ENCODE data around the gene FMNL2. TPM values are rescaled to one million over a fixed set of nuclear protein-coding genes. Genes with fewer than 3 reads are reported as not detected.

The FMNL2 gene
- polyA plus RNA-seq, 4 donors = 7.0 to 23.3 (median 8.7) TPM

- FAIRE-seq = no peak
Measured at GRCh38 chr2:152413228-152414030, 78.5 kb downstream of the FMNL2 start.

GRCh38 chr2:152415231-152415642 lies 80.3 kb downstream of the FMNL2 start:
- Histone ChIP-seq H3K27ac (ENCODE audit: low read depth in 1 of 3, low read length in 2 of 3) (no peak overlapping the region), H3K4me1 (ENCODE audit: control insufficient read depth in 3 of 3, insufficient read depth in 2 of 3, low read depth in 1 of 3, low read length in 2 of 3) (peaks cover 0 to 3% (median 0%) of the 10 kb centered on the region in 3 donors), H3K4me3 (ENCODE audit: low read depth in 1 of 3, low read length in 3 of 3) (no peak overlapping the region), H3K9me3 (ENCODE audit: control insufficient read depth in 2 of 2, insufficient read depth in 1 of 2, low read depth in 1 of 2, low read length in 1 of 2) (no peaks in the 10 kb centered on the region), H3K27me3 (ENCODE audit: control insufficient read depth in 3 of 3, insufficient read depth in 3 of 3, low read length in 3 of 3) (no peaks in the 10 kb centered on the region), H3K36me3 (ENCODE audit: control insufficient read depth in 3 of 3, insufficient read depth in 2 of 3, low read depth in 1 of 3, low read length in 3 of 3) (no peaks in the 10 kb centered on the region)
- no peak for FAIRE-seq
- WGBS, 3 donors = 10 to 52% (median 15%) methylated on average over 3 of the region's 3 CpGs
- peak; percentile 19 to 26 for DNase-seq

More at GRCh38 chr2:152413228-152414030, 78.5 kb downstream of the FMNL2 start:
- Histone ChIP-seq H3K27ac (ENCODE audit: low read depth in 1 of 3, low read length in 2 of 3) (no peak overlapping the region), H3K36me3 (ENCODE audit: control insufficient read depth in 3 of 3, insufficient read depth in 2 of 3, low read depth in 1 of 3, low read length in 3 of 3) (no peaks in the 10 kb centered on the region), H3K27me3 (ENCODE audit: control insufficient read depth in 3 of 3, insufficient read depth in 3 of 3, low read length in 3 of 3) (no peaks in the 10 kb centered on the region), H3K9me3 (ENCODE audit: control insufficient read depth in 2 of 2, insufficient read depth in 1 of 2, low read depth in 1 of 2, low read length in 1 of 2) (no peaks in the 10 kb centered on the region), H3K4me1 (ENCODE audit: control insufficient read depth in 3 of 3, insufficient read depth in 2 of 3, low read depth in 1 of 3, low read length in 2 of 3) (peaks cover 0 to 3% (median 0%) of the 10 kb centered on the region in 3 donors), H3K4me3 (ENCODE audit: low read depth in 1 of 3, low read length in 3 of 3) (no peak overlapping the region)
- DNase-seq = no peak
- WGBS, 3 donors = 81 to 94% (median 85%) methylated on average over 3 of the region's 3 CpGs

- WGBS, 3 donors = 78 to 84% (median 80%) methylated on average over 3 of the region's 3 CpGs
- no peak for FAIRE-seq
- no peaks in the 10 kb centered on the region for H3K9me3 ChIP-seq (ENCODE audit: control insufficient read depth in 2 of 2, insufficient read depth in 1 of 2, low read depth in 1 of 2, low read length in 1 of 2)
- no peak overlapping the region for H3K4me3 ChIP-seq (ENCODE audit: low read depth in 1 of 3, low read length in 3 of 3)
- no peak overlapping the region for H3K27ac ChIP-seq (ENCODE audit: low read depth in 1 of 3, low read length in 2 of 3)
- no peaks in the 10 kb centered on the region for H3K27me3 ChIP-seq (ENCODE audit: control insufficient read depth in 3 of 3, insufficient read depth in 3 of 3, low read length in 3 of 3)
- H3K4me1 ChIP-seq (ENCODE audit: control insufficient read depth in 3 of 3, insufficient read depth in 2 of 3, low read depth in 1 of 3, low read length in 2 of 3) = peaks cover 0 to 3% (median 0%) of the 10 kb centered on the region in 3 donors
- no peak for DNase-seq
- H3K36me3 ChIP-seq (ENCODE audit: control insufficient read depth in 3 of 3, insufficient read depth in 2 of 3, low read depth in 1 of 3, low read length in 3 of 3) = no peaks in the 10 kb centered on the region
Measured at GRCh38 chr2:152415796-152416195, 80.8 kb downstream of the FMNL2 start.

DNA sequence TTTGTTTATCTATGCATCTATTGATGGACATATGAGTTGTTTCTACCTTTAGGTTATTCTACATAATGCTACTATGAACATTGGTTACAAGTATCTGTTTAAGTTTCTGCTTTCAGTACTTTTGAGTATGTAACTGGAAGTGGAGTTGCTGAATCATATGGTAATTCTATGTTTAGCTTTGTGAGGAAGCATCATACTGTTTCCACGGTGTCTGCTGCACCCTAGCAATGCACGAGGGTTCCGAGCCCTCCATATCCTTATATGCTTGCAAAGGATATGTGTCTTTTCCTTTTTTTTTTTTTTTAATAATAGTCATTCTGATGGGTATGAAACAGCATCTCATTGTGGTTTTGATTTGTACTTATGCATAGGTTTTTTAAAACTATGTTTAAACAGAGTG lies 83.7 kb downstream of the FMNL2 start:
- no peak for DNase-seq
- Histone ChIP-seq H3K27me3 (ENCODE audit: control insufficient read depth in 3 of 3, insufficient read depth in 3 of 3, low read length in 3 of 3) (no peaks in the 10 kb centered on the region), H3K36me3 (ENCODE audit: control insufficient read depth in 3 of 3, insufficient read depth in 2 of 3, low read depth in 1 of 3, low read length in 3 of 3) (no peaks in the 10 kb centered on the region), H3K9me3 (ENCODE audit: control insufficient read depth in 2 of 2, insufficient read depth in 1 of 2, low read depth in 1 of 2, low read length in 1 of 2) (no peaks in the 10 kb centered on the region), H3K4me1 (ENCODE audit: control insufficient read depth in 3 of 3, insufficient read depth in 2 of 3, low read depth in 1 of 3, low read length in 2 of 3) (peaks cover 2 to 13% (median 11%) of the 10 kb centered on the region in 3 donors), H3K27ac (ENCODE audit: low read depth in 1 of 3, low read length in 2 of 3) (no peak overlapping the region), H3K4me3 (ENCODE audit: low read depth in 1 of 3, low read length in 3 of 3) (no peak overlapping the region)
- WGBS, 3 donors = 58 to 88% (median 74%) methylated on average over 3 of the region's 3 CpGs
- no peak for FAIRE-seq

- H3K27me3 ChIP-seq (ENCODE audit: control insufficient read depth in 3 of 3, insufficient read depth in 3 of 3, low read length in 3 of 3) = no peaks in the 10 kb centered on the region
- WGBS, 3 donors = 74 to 84% (median 74%) methylated on average over 2 of the region's 2 CpGs
- FAIRE-seq (no peak), DNase-seq (no peak)
- H3K27ac ChIP-seq (ENCODE audit: low read depth in 1 of 3, low read length in 2 of 3) = no peak overlapping the region
- no peak overlapping the region for H3K4me3 ChIP-seq (ENCODE audit: low read depth in 1 of 3, low read length in 3 of 3)
- H3K9me3 ChIP-seq (ENCODE audit: control insufficient read depth in 2 of 2, insufficient read depth in 1 of 2, low read depth in 1 of 2, low read length in 1 of 2) = no peaks in the 10 kb centered on the region
- H3K36me3 ChIP-seq (ENCODE audit: control insufficient read depth in 3 of 3, insufficient read depth in 2 of 3, low read depth in 1 of 3, low read length in 3 of 3) = no peaks in the 10 kb centered on the region
- H3K4me1 ChIP-seq (ENCODE audit: control insufficient read depth in 3 of 3, insufficient read depth in 2 of 3, low read depth in 1 of 3, low read length in 2 of 3) = peaks cover 2 to 13% (median 11%) of the 10 kb centered on the region in 3 donors
Measured at GRCh38 chr2:152419944-152420343, 85.0 kb downstream of the FMNL2 start.

GRCh38 chr2:152420363-152420762 lies 85.4 kb downstream of the FMNL2 start:
- no peak overlapping the region for H3K27ac ChIP-seq (ENCODE audit: low read depth in 1 of 3, low read length in 2 of 3)
- 79 to 92% (median 84%) methylated on average over 3 of the region's 3 CpGs for WGBS, 3 donors
- DNase-seq = no peak

GRCh38 chr2:152420936-152421335 lies 86.0 kb downstream of the FMNL2 start:
- 92 to 98% (median 96%) methylated on average over 7 of the region's 7 CpGs for WGBS, 3 donors
- Histone ChIP-seq H3K27me3 (ENCODE audit: control insufficient read depth in 3 of 3, insufficient read depth in 3 of 3, low read length in 3 of 3) (no peaks in the 10 kb centered on the region), H3K9me3 (ENCODE audit: control insufficient read depth in 2 of 2, insufficient read depth in 1 of 2, low read depth in 1 of 2, low read length in 1 of 2) (no peaks in the 10 kb centered on the region), H3K4me1 (ENCODE audit: control insufficient read depth in 3 of 3, insufficient read depth in 2 of 3, low read depth in 1 of 3, low read length in 2 of 3) (peaks cover 2 to 11% (median 10%) of the 10 kb centered on the region in 3 donors), H3K4me3 (ENCODE audit: low read depth in 1 of 3, low read length in 3 of 3) (no peak overlapping the region), H3K27ac (ENCODE audit: low read depth in 1 of 3, low read length in 2 of 3) (peak overlapping the region in 1 of 3 donors; percentile 61), H3K36me3 (ENCODE audit: control insufficient read depth in 3 of 3, insufficient read depth in 2 of 3, low read depth in 1 of 3, low read length in 3 of 3) (no peaks in the 10 kb centered on the region)
- DNase-seq (no peak), FAIRE-seq (no peak)

More at GRCh38 chr2:152420363-152420762, 85.4 kb downstream of the FMNL2 start:
- Histone ChIP-seq H3K9me3 (ENCODE audit: control insufficient read depth in 2 of 2, insufficient read depth in 1 of 2, low read depth in 1 of 2, low read length in 1 of 2) (no peaks in the 10 kb centered on the region), H3K36me3 (ENCODE audit: control insufficient read depth in 3 of 3, insufficient read depth in 2 of 3, low read depth in 1 of 3, low read length in 3 of 3) (no peaks in the 10 kb centered on the region), H3K4me1 (ENCODE audit: control insufficient read depth in 3 of 3, insufficient read depth in 2 of 3, low read depth in 1 of 3, low read length in 2 of 3) (peaks cover 2 to 13% (median 11%) of the 10 kb centered on the region in 3 donors), H3K4me3 (ENCODE audit: low read depth in 1 of 3, low read length in 3 of 3) (no peak overlapping the region), H3K27me3 (ENCODE audit: control insufficient read depth in 3 of 3, insufficient read depth in 3 of 3, low read length in 3 of 3) (no peaks in the 10 kb centered on the region)
- no peak for FAIRE-seq

- FAIRE-seq (peak; percentile 15), DNase-seq (peak; percentile 87 to 89)
- Histone ChIP-seq H3K4me3 (ENCODE audit: low read depth in 1 of 3, low read length in 3 of 3) (no peak overlapping the region), H3K4me1 (ENCODE audit: control insufficient read depth in 3 of 3, insufficient read depth in 2 of 3, low read depth in 1 of 3, low read length in 2 of 3) (peaks cover 2 to 11% (median 10%) of the 10 kb centered on the region in 3 donors), H3K27me3 (ENCODE audit: control insufficient read depth in 3 of 3, insufficient read depth in 3 of 3, low read length in 3 of 3) (no peaks in the 10 kb centered on the region), H3K36me3 (ENCODE audit: control insufficient read depth in 3 of 3, insufficient read depth in 2 of 3, low read depth in 1 of 3, low read length in 3 of 3) (no peaks in the 10 kb centered on the region), H3K9me3 (ENCODE audit: control insufficient read depth in 2 of 2, insufficient read depth in 1 of 2, low read depth in 1 of 2, low read length in 1 of 2) (no peaks in the 10 kb centered on the region), H3K27ac (ENCODE audit: low read depth in 1 of 3, low read length in 2 of 3) (peak overlapping the region; percentile 41 to 71 (median 68))
- WGBS, 3 donors = 39 to 49% (median 39%) methylated on average over 8 of the region's 8 CpGs
Measured at GRCh38 chr2:152421521-152422370, 86.8 kb downstream of the FMNL2 start.
